ENCODE data around the gene FOXB2.

GRCh38 chr9:77003366-77003765 lies 16.1 kb upstream of the FOXB2 start:
- no peak for TF ChIP-seq CTCF (IDR thresholded peaks at IDR 0.05)
- no peak for TF ChIP-seq EP300 (IDR thresholded peaks at IDR 0.05)
